ENCODE data around the gene RAPGEF1. TPM values are rescaled to one million over a fixed set of nuclear protein-coding genes. Genes with fewer than 3 reads are reported as not detected.

The RAPGEF1 gene
- total RNA-seq, 4 donors from 2014 or later, result 13.1 to 73.7 (median 26.2) TPM

DNA sequence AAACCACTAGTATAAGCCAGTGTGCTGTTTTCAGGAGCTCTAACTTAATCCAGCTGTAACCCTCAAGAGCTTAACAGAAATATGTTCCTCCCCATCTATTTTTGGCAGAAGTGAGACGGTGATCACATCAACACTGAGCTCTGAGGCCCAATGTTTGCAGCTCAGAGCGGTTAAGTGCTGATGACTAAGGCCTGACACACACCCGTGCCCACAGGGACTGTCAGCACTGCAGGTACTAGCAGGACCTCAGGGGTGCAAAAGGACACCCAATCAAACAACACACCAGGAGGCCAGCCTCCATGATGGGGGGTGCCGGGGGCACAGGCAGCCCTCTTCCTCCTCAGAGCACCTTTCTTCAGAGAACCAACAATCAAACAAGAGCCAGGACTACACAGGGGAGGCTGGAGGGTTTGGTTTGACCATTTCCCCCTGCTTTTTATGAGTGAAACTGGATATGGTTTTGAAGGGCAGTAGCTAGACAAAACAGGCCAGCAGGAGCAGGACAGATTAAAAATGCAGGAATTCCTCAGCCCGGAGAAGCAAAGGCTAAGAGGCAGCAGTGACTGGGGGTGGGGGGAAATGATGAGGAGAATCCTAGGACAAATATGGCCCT is 61.3 kb downstream of the RAPGEF1 start:
- H3K4me1 ChIP-seq, result peaks cover 27 to 38% of the 10 kb centered on the region in 2 donors

GRCh38 chr9:131677444-131678180 is 62.3 kb downstream of the RAPGEF1 start:
- peak overlapping the region; percentile 78 to 97 for H3K27ac ChIP-seq
- TF ChIP-seq POLR2A (IDR thresholded peaks at IDR 0.05) (no peak), CTCF (IDR thresholded peaks at IDR 0.05) (peak in 1 of 4 experiments; percentile 56)
- H3K4me1 ChIP-seq, result peaks cover 27 to 38% of the 10 kb centered on the region in 2 donors
- no peaks in the 10 kb centered on the region for H3K36me3 ChIP-seq
- intact Hi-C loops (cut with DNase I; ENCODE audit: low total_unique reads), result no loop called here
- H3K9me3 ChIP-seq, result no peaks in the 10 kb centered on the region
- no peak overlapping the region for H3K4me3 ChIP-seq
- no peak for DNase-seq
- no peaks in the 10 kb centered on the region for H3K27me3 ChIP-seq

More for the DNA sequence above, 61.3 kb downstream of the RAPGEF1 start:
- Histone ChIP-seq H3K9me3 (no peaks in the 10 kb centered on the region), H3K27ac (peak overlapping the region; percentile 78 to 97), H3K4me3 (no peak overlapping the region), H3K36me3 (no peaks in the 10 kb centered on the region), H3K27me3 (no peaks in the 10 kb centered on the region)
- intact Hi-C loops (cut with DNase I; ENCODE audit: low total_unique reads), result no loop called here
- peak; percentile 69 to 83 for DNase-seq
- TF ChIP-seq POLR2A (IDR thresholded peaks at IDR 0.05), result peak in 1 of 2 donors; percentile 16
- TF ChIP-seq CTCF (IDR thresholded peaks at IDR 0.05), result no peak

DNA sequence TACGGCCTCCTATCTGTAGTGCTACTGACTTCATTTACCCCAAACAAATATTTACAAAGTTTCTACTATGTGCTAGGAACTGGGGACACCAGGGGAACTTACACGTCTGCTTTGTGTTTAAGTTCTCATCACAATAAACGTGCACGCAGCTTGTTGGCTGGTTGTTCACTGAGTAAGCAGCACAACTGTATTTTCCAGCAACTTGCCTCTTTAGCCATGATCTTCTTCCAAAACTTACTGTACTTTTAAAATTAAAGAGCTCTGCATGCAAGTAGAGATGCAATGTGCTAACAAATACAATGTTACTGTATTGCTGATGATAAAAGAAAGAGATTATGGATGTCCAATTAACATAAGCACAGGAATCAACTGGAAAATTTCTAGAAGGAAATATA is 62.8 kb downstream of the RAPGEF1 start:
- Histone ChIP-seq H3K27ac (peak overlapping the region; percentile 78 to 97), H3K9me3 (no peaks in the 10 kb centered on the region), H3K27me3 (no peaks in the 10 kb centered on the region), H3K4me3 (no peak overlapping the region), H3K4me1 (peaks cover 27 to 43% of the 10 kb centered on the region in 2 donors), H3K36me3 (no peaks in the 10 kb centered on the region)
- intact Hi-C loops (cut with DNase I; ENCODE audit: low total_unique reads), result no loop called here
- no peak for TF ChIP-seq POLR2A (IDR thresholded peaks at IDR 0.05)
- TF ChIP-seq CTCF (IDR thresholded peaks at IDR 0.05), result no peak
- no peak for DNase-seq

DNA sequence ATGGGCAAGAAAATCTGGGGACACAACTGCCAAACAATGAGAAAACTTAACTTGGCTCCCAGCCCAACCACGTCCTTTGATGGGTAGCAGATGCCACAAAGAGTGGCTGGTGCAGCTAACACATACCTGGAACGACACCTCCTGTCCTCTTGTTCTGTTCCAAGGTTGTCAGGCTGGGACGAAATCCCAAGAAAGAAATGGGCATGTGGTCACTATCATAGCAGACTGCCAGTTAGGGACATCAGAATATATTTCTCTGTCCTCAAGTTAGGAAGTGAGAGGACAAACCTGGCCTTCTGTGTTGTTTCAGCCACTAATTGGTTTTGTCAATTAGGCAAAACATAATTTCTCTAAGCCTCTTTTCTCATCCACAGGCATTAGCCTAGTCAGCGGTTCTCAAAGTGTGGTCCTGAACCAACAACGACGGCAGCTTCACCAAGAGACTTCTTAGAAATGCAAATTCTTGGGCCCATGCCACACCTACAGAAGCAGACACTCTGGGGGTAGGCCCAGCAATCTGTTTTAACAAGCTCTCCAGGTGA is 63.4 kb downstream of the RAPGEF1 start:
- Histone ChIP-seq H3K27ac (peak overlapping the region; percentile 78 to 97), H3K27me3 (no peaks in the 10 kb centered on the region), H3K4me1 (peaks cover 27 to 44% of the 10 kb centered on the region in 2 donors), H3K9me3 (no peaks in the 10 kb centered on the region), H3K36me3 (no peaks in the 10 kb centered on the region), H3K4me3 (no peak overlapping the region)
- TF ChIP-seq CTCF (IDR thresholded peaks at IDR 0.05) (no peak), POLR2A (IDR thresholded peaks at IDR 0.05) (no peak)
- DNase-seq, result no peak
- intact Hi-C loops (cut with DNase I; ENCODE audit: low total_unique reads), result no loop called here

Measured in uterus (tissue), 4 donors.